Natural killer cell (primary cell): ENCODE results near the gene LYPD1. TPM values are rescaled to one million over a fixed set of nuclear protein-coding genes. Genes with fewer than 3 reads are reported as not detected.

Experiments used
- ATAC-seq, 3 donors: fragments of 150-1000 bp in 2 of 3; fragments of 200-7000 bp in 1 of 3; cut with Tn5 transposase; 1 replicate in 1 of 3; 2 replicates in 2 of 3; pipeline ENCODE4 v1.10.0; 2021; ENCODE audit warnings: mild to moderate bottlenecking in 2 of 3, moderate library complexity in 2 of 3
- DNase-seq, 2 donors: peaks; one replicate each; pipeline versions ENCODE4 v3.0.0 to v3.0.0-alpha.2; 2013 to 2021; ENCODE audit warnings: mixed read lengths in 1 of 2
- H3K27ac ChIP-seq: one replicate; pipeline ENCODE4 v1.5.1; 2013; ENCODE audit warnings: mild to moderate bottlenecking, low read length
- H3K27me3 ChIP-seq: one replicate; pipeline ENCODE4 v1.6.1; 2013; ENCODE audit warnings: low read length; ENCODE audit not compliant: control insufficient read depth, insufficient read depth
- H3K36me3 ChIP-seq: one replicate; pipeline ENCODE4 v1.6.1; 2013; ENCODE audit warnings: low read length; ENCODE audit not compliant: control insufficient read depth, insufficient read depth
- H3K4me1 ChIP-seq: one replicate; pipeline ENCODE4 v1.6.1; 2013; ENCODE audit warnings: low read length; ENCODE audit not compliant: control insufficient read depth, insufficient read depth
- H3K4me3 ChIP-seq: one replicate; pipeline ENCODE4 v1.5.1; 2013; ENCODE audit warnings: low read length
- H3K9me3 ChIP-seq: one replicate; pipeline ENCODE4 v1.6.1; 2013; ENCODE audit warnings: low read length; ENCODE audit not compliant: control insufficient read depth, insufficient read depth
- H3K27ac Mint-ChIP-seq, 2 donors: one replicate each; pipeline ENCODE4 v1.8.0; 2022; ENCODE audit warnings: mild to moderate bottlenecking in 2 of 2, mixed read lengths in 2 of 2, moderate library complexity in 1 of 2
- H3K27me3 Mint-ChIP-seq, 2 donors: one replicate each; pipeline ENCODE4 v1.8.0; 2022; ENCODE audit warnings: low read depth in 2 of 2, mixed read lengths in 2 of 2
- H3K36me3 Mint-ChIP-seq: one replicate; pipeline ENCODE4 v1.8.0; 2022; ENCODE audit warnings: mixed read lengths
- H3K4me1 Mint-ChIP-seq, 2 donors: one replicate each; pipeline ENCODE4 v1.8.0; 2022; ENCODE audit warnings: mixed read lengths in 2 of 2
- H3K4me3 Mint-ChIP-seq: one replicate; pipeline ENCODE4 v1.8.0; 2022; ENCODE audit warnings: mild to moderate bottlenecking, moderate library complexity, mixed read lengths
- H3K9me3 Mint-ChIP-seq, 2 donors: one replicate each; pipeline ENCODE4 v1.8.0; 2022; ENCODE audit warnings: mixed read lengths in 2 of 2
- CTCF ChIP-seq: fragments of 200-600 bp; IDR thresholded peaks from one replicate; pipeline ENCODE4 v1.8.0; 2022; ENCODE audit warnings: antibody characterized with exemption
- WGBS: methylation state at CpG from one replicate; pipeline ENCODE4 v1.1.7; 2013; ENCODE audit warnings: missing lambda C conversion rate; ENCODE audit not compliant: insufficient coverage; 5-methylcytosine and 5-hydroxymethylcytosine counted together
- intact Hi-C: fragments of 100-400 bp; cut with micrococcal nuclease; formaldehyde crosslinking; loops from one replicate; pipeline ENCODE4 v1.14.2; 2022
- total RNA-seq, 4 donors: library from RNA; stranded (reverse); fragments of 120-200 nt in 1 of 4; gene quantifications; one replicate each; pipeline versions ENCODE4 v1.2.3 to v1.2.4, GENCODE V29; 2013 to 2022

Gene LYPD1
- total RNA-seq, 3 donors from 2014 or later (not counting 1 experiment from before 2014, with no cell fraction given) = not detected

GRCh38 chr2:132677661-132678060, 7.7 kb upstream of the LYPD1 start:
- TF ChIP-seq CTCF = no peak
- no peaks in the 10 kb centered on the region for H3K4me1 Mint-ChIP-seq
- H3K27ac Mint-ChIP-seq = no peak overlapping the region
- Histone ChIP-seq H3K27me3 (no peaks in the 10 kb centered on the region), H3K9me3 (no peaks in the 10 kb centered on the region), H3K36me3 (no peaks in the 10 kb centered on the region), H3K27ac (no peak overlapping the region), H3K4me1 (no peaks in the 10 kb centered on the region), H3K4me3 (no peak overlapping the region)
- peaks cover 5 to 7% of the 10 kb centered on the region in 2 donors for H3K27me3 Mint-ChIP-seq
- no peak for ATAC-seq
- WGBS = 85% methylated on average over 5 of the region's 5 CpGs
- intact Hi-C loops = no loop called here
- no peak overlapping the region for H3K4me3 Mint-ChIP-seq
- peaks cover 0 to 8% of the 10 kb centered on the region in 2 donors for H3K9me3 Mint-ChIP-seq
- no peaks in the 10 kb centered on the region for H3K36me3 Mint-ChIP-seq
- no peak for DNase-seq

- Histone ChIP-seq H3K9me3 (no peaks in the 10 kb centered on the region), H3K4me3 (no peak overlapping the region), H3K4me1 (no peaks in the 10 kb centered on the region), H3K36me3 (no peaks in the 10 kb centered on the region), H3K27ac (no peak overlapping the region), H3K27me3 (peaks cover 2% of the 10 kb centered on the region)
- no peak for TF ChIP-seq CTCF
- DNase-seq = no peak
- Mint-ChIP-seq H3K4me3 (no peak overlapping the region), H3K36me3 (no peaks in the 10 kb centered on the region), H3K4me1 (no peaks in the 10 kb centered on the region), H3K27me3 (peaks cover 6 to 10% of the 10 kb centered on the region in 2 donors), H3K27ac (no peak overlapping the region), H3K9me3 (peaks cover 0 to 8% of the 10 kb centered on the region in 2 donors)
- no peak for ATAC-seq
- WGBS = no CpG with 5 or more reads among the region's 2 CpGs
- intact Hi-C loops = no loop called here
Measured at GRCh38 chr2:132676999-132677398, 7.0 kb upstream of the LYPD1 start.

- no peak for TF ChIP-seq CTCF
- DNase-seq (no peak), ATAC-seq (no peak)
- Histone ChIP-seq H3K27me3 (peaks cover 7% of the 10 kb centered on the region), H3K9me3 (peaks cover 2% of the 10 kb centered on the region), H3K36me3 (no peaks in the 10 kb centered on the region), H3K4me3 (no peak overlapping the region), H3K4me1 (no peaks in the 10 kb centered on the region), H3K27ac (no peak overlapping the region)
- Mint-ChIP-seq H3K27ac (no peak overlapping the region), H3K4me3 (no peak overlapping the region), H3K9me3 (no peaks in the 10 kb centered on the region), H3K4me1 (no peaks in the 10 kb centered on the region), H3K27me3 (peaks cover 14 to 22% of the 10 kb centered on the region in 2 donors), H3K36me3 (no peaks in the 10 kb centered on the region)
- 19% methylated on average over 23 of the region's 23 CpGs for WGBS
- intact Hi-C loops = no loop called here
Measured at GRCh38 chr2:132671151-132671835, 1.3 kb upstream of the LYPD1 start.
